SK-N-SH treated with all-trans-retinoic acid at 6 μM for 48 hours (cell line): ENCODE measurements around the gene ANAPC4.

ENCODE experiments used
- BACH2 ChIP-seq: fragments of 250-450 bp; sonication (Bioruptor Pico); IDR thresholded peaks from 2 replicates; pipeline ENCODE4 v1.9.0; 2021; ENCODE audit warnings: mild to moderate bottlenecking, borderline replicate concordance
- CREB5 ChIP-seq: fragments of 250-450 bp; sonication (Bioruptor Pico); IDR thresholded peaks from 2 replicates; pipeline ENCODE4 v1.5.1; 2020; ENCODE audit warnings: low read depth, mild to moderate bottlenecking, moderate library complexity
- ESRRG ChIP-seq: fragments of 250-450 bp; sonication (Bioruptor Pico); IDR thresholded peaks from 2 replicates; pipeline ENCODE4 v1.6.1; 2021; ENCODE audit warnings: mild to moderate bottlenecking
- POU6F1 ChIP-seq: fragments of 250-450 bp; sonication (Bioruptor Pico); IDR thresholded peaks from 2 replicates; pipeline ENCODE4 v1.8.0; 2021; ENCODE audit warnings: low read depth, mild to moderate bottlenecking, moderate library complexity, borderline replicate concordance
- TCF4 ChIP-seq: fragments of 250-450 bp; sonication (Bioruptor Pico); IDR thresholded peaks from 2 replicates; pipeline ENCODE4 v1.8.0; 2021; ENCODE audit warnings: mild to moderate bottlenecking, moderate library complexity, borderline replicate concordance
- TOX ChIP-seq: fragments of 250-450 bp; sonication (Bioruptor Pico); IDR thresholded peaks from 2 replicates; pipeline ENCODE4 v1.8.0; 2021; ENCODE audit warnings: mild to moderate bottlenecking, moderate library complexity, borderline replicate concordance
- ZC3H10 ChIP-seq: fragments of 250-450 bp; sonication (Bioruptor Pico); IDR thresholded peaks from 2 replicates; pipeline ENCODE4 v1.5.1; 2021; ENCODE audit warnings: mild to moderate bottlenecking, moderate library complexity
- ZFP3 ChIP-seq: fragments of 250-450 bp; sonication (Bioruptor Pico); IDR thresholded peaks from 2 replicates; pipeline ENCODE4 v1.5.0; 2020; ENCODE audit warnings: mild to moderate bottlenecking, moderate library complexity
- ZFP30 ChIP-seq: fragments of 450-650 bp; formaldehyde crosslinking; IDR thresholded peaks from 2 replicates; pipeline ENCODE4 v1.5.0; 2022; ENCODE audit warnings: mild to moderate bottlenecking, moderate library complexity
- ZNF8 ChIP-seq: fragments of 450-650 bp; formaldehyde crosslinking; IDR thresholded peaks from 2 replicates; pipeline ENCODE4 v1.5.0; 2020; ENCODE audit warnings: mild to moderate bottlenecking, moderate library complexity

GRCh38 chr4:25347971-25348370 lies 29.1 kb upstream of the ANAPC4 start:
- TF ChIP-seq TOX (no peak), BACH2 (CRISPR knock-in tag) (no peak), ZC3H10 (no peak), ZFP3 (CRISPR knock-in tag) (no peak), ESRRG (no peak), POU6F1 (CRISPR knock-in tag) (no peak), ZFP30 (CRISPR knock-in tag) (no peak), ZNF8 (no peak), TCF4 (no peak), CREB5 (CRISPR knock-in tag) (no peak)
